GM23338 (cell line): Measurements from ENCODE around the gene GOLGA6L1. TPM values are rescaled to one million over a fixed set of nuclear protein-coding genes. Genes with fewer than 3 reads are reported as not detected.

Experiments
- ATAC-seq: fragments of 200-7000 bp; cut with Tn5 transposase; 3 replicates; pipeline ENCODE4 v1.9.1; 2020
- DNase-seq: peaks from one replicate; pipeline ENCODE4 v3.0.0-alpha.2; 2015; ENCODE audit warnings: low spot score
- H2AFZ ChIP-seq: fragments of 200-600 bp; sonication (generic); 2 replicates; pipeline ENCODE4 v1.8.0; 2016; ENCODE audit warnings: antibody characterized with exemption, mild to moderate bottlenecking, moderate library complexity
- H3F3A ChIP-seq: fragments of 200-600 bp; sonication (generic); replicated peaks from 2 replicates; pipeline ENCODE4 v1.8.0; 2017; ENCODE audit warnings: antibody characterized with exemption, mixed run types, low read depth
- H3K27ac ChIP-seq: fragments of 200-600 bp; sonication (generic); 2 replicates; pipeline ENCODE4 v1.6.1; 2016; ENCODE audit warnings: low read depth
- H3K27me3 ChIP-seq: fragments of 200-600 bp; sonication (generic); 2 replicates; pipeline ENCODE4 v1.8.0; 2016; ENCODE audit warnings: mild to moderate bottlenecking, mixed run types, moderate library complexity; ENCODE audit not compliant: insufficient read depth
- H3K36me3 ChIP-seq: fragments of 200-600 bp; sonication (generic); 2 replicates; pipeline ENCODE4 v1.8.0; 2016; ENCODE audit warnings: mild to moderate bottlenecking; ENCODE audit not compliant: insufficient read depth
- H3K4me1 ChIP-seq: fragments of 200-600 bp; sonication (generic); 2 replicates; pipeline ENCODE4 v1.8.0; 2016; ENCODE audit warnings: mild to moderate bottlenecking, moderate library complexity; ENCODE audit not compliant: insufficient read depth
- H3K4me2 ChIP-seq: fragments of 200-600 bp; sonication (generic); 2 replicates; pipeline ENCODE4 v1.7.1; 2017; ENCODE audit warnings: mixed run types
- H3K4me3 ChIP-seq: fragments of 200-600 bp; sonication (generic); 2 replicates; pipeline ENCODE4 v1.6.1; 2016; ENCODE audit warnings: mixed run types
- H3K79me2 ChIP-seq: fragments of 200-600 bp; sonication (generic); replicated peaks from 2 replicates; pipeline ENCODE4 v1.8.0; 2017; ENCODE audit warnings: mild to moderate bottlenecking; ENCODE audit not compliant: insufficient read depth
- H3K9me2 ChIP-seq: fragments of 200-600 bp; sonication (generic); 2 replicates; pipeline ENCODE4 v1.8.0; 2017; ENCODE audit not compliant: insufficient read depth
- H4K20me1 ChIP-seq: fragments of 200-600 bp; sonication (generic); replicated peaks from 2 replicates; pipeline ENCODE4 v1.8.0; 2017; ENCODE audit warnings: mild to moderate bottlenecking; ENCODE audit not compliant: insufficient read depth
- H3K27ac Mint-ChIP-seq: 2 replicates; pipeline ENCODE4 v1.8.0; 2020; ENCODE audit warnings: inconsistent platforms, mild to moderate bottlenecking, moderate library complexity, mixed read lengths
- H3K27me3 Mint-ChIP-seq: 3 replicates; pipeline ENCODE4 v1.8.0; 2022; ENCODE audit warnings: low read depth, mild to moderate bottlenecking, moderate library complexity, mixed read lengths, inconsistent platforms; ENCODE audit not compliant: insufficient read depth, poor library complexity
- H3K36me3 Mint-ChIP-seq: 3 replicates; pipeline ENCODE4 v1.8.0; 2021; ENCODE audit warnings: low read depth, mild to moderate bottlenecking, inconsistent platforms, moderate library complexity, mixed read lengths
- H3K4me1 Mint-ChIP-seq: 3 replicates; pipeline ENCODE4 v1.8.0; 2020; ENCODE audit warnings: mild to moderate bottlenecking, inconsistent platforms, mixed read lengths
- H3K4me3 Mint-ChIP-seq: 3 replicates; pipeline ENCODE4 v1.8.0; 2021; ENCODE audit warnings: moderate library complexity, mild to moderate bottlenecking, inconsistent platforms, mixed read lengths
- H3K9me3 Mint-ChIP-seq: 3 replicates; pipeline ENCODE4 v1.8.0; 2020; ENCODE audit warnings: moderate library complexity, mild to moderate bottlenecking, inconsistent platforms, mixed read lengths
- CREB1 ChIP-seq: fragments of 250-450 bp; sonication (Bioruptor Pico); IDR thresholded peaks from 2 replicates; pipeline ENCODE4 v1.5.0; 2020; ENCODE audit warnings: low read depth, mild to moderate bottlenecking, moderate library complexity
- ETS1 ChIP-seq: IDR thresholded peaks from 2 replicates; pipeline ENCODE4 v1.6.1; 2016; ENCODE audit warnings: antibody characterized with exemption
- EZH2 ChIP-seq: fragments of 200-600 bp; sonication (generic); IDR thresholded peaks from one replicate; pipeline ENCODE4 v1.8.0; 2017; ENCODE audit warnings: antibody characterized with exemption, mild to moderate bottlenecking, low read depth; ENCODE audit not compliant: unreplicated experiment
- EZH2phosphoT487 ChIP-seq: fragments of 200-600 bp; sonication (generic); IDR thresholded peaks from one replicate; pipeline ENCODE4 v1.8.1; 2018; ENCODE audit warnings: antibody characterized with exemption; ENCODE audit not compliant: unreplicated experiment
- JUNB ChIP-seq: IDR thresholded peaks from one replicate; pipeline ENCODE4 v1.6.1; 2016; ENCODE audit warnings: antibody characterized with exemption; ENCODE audit not compliant: unreplicated experiment
- NANOG ChIP-seq: IDR thresholded peaks from 2 replicates; pipeline ENCODE4 v1.6.1; 2016; ENCODE audit warnings: antibody characterized with exemption, borderline replicate concordance
- POLR2AphosphoS5 ChIP-seq: IDR thresholded peaks from 2 replicates; pipeline ENCODE4 v1.6.1; 2016; ENCODE audit warnings: antibody characterized with exemption, low read depth
- STAT1 ChIP-seq: IDR thresholded peaks from one replicate; pipeline ENCODE4 v1.6.1; 2016; ENCODE audit warnings: antibody characterized with exemption; ENCODE audit not compliant: unreplicated experiment
- ZNF114 ChIP-seq: fragments of 250-450 bp; sonication (Bioruptor Pico); IDR thresholded peaks from 2 replicates; pipeline ENCODE4 v1.5.0; 2020; ENCODE audit warnings: mild to moderate bottlenecking, moderate library complexity
- ZNF331 ChIP-seq: fragments of 250-450 bp; sonication (Bioruptor Pico); IDR thresholded peaks from 2 replicates; pipeline ENCODE4 v1.5.0; 2020; ENCODE audit warnings: low read depth, mild to moderate bottlenecking, moderate library complexity
- ZNF462 ChIP-seq: fragments of 250-450 bp; sonication (Bioruptor Pico); IDR thresholded peaks from 2 replicates; pipeline ENCODE4 v1.5.0; 2020; ENCODE audit warnings: mild to moderate bottlenecking, moderate library complexity
- polyA plus RNA-seq: library from polyadenylated mRNA; unstranded; fragments of >200 nt; fragmentation: Nextera tagmentation; extraction: Ambion mirVana; gene quantifications from 2 replicates; pipeline ENCODE4 v1.2.1, GENCODE V29; 2016
- total RNA-seq: library from RNA; depleted of rRNA; stranded (reverse); fragments of >200 nt; shearing (Covaris generic); gene quantifications from 2 replicates; pipeline ENCODE4 v1.2.3, GENCODE V29; 2014

The GOLGA6L1 gene
- total and polyA plus RNA-seq, 2 experiments from 2014 or later: not detected

GRCh38 chr15:23118208-23118607 lies 18.4 kb downstream of the GOLGA6L1 start (continued):
- TF ChIP-seq ZNF462 (CRISPR knock-in tag): no peak
- TF ChIP-seq STAT1: no peak
- TF ChIP-seq ZNF114 (CRISPR knock-in tag): no peak
- no peak for TF ChIP-seq CREB1 (CRISPR knock-in tag)
- no peak for TF ChIP-seq EZH2phosphoT487
- TF ChIP-seq NANOG: no peak
- no peak for TF ChIP-seq ETS1
- no peak for TF ChIP-seq EZH2

- Histone ChIP-seq H3K36me3 (no peaks in the 10 kb centered on the region), H2AFZ (no peak overlapping the region), H3K27ac (no peak overlapping the region), H3K4me2 (no peak overlapping the region), H4K20me1 (no peaks in the 10 kb centered on the region), H3K4me3 (no peak overlapping the region), H3K27me3 (no peaks in the 10 kb centered on the region), H3K9me2 (no peaks in the 10 kb centered on the region), H3K79me2 (no peaks in the 10 kb centered on the region), H3F3A (no peaks in the 10 kb centered on the region), H3K4me1 (no peaks in the 10 kb centered on the region)
- Mint-ChIP-seq H3K36me3 (no peaks in the 10 kb centered on the region), H3K9me3 (no peaks in the 10 kb centered on the region), H3K27me3 (no peaks in the 10 kb centered on the region), H3K4me1 (peaks cover 6% of the 10 kb centered on the region), H3K4me3 (no peak overlapping the region), H3K27ac (no peak overlapping the region)
- no peak for DNase-seq
- ATAC-seq: no peak
- TF ChIP-seq EZH2phosphoT487 (no peak), POLR2AphosphoS5 (no peak), ZNF331 (CRISPR knock-in tag) (no peak), ZNF114 (CRISPR knock-in tag) (no peak), JUNB (no peak), STAT1 (no peak)
Observed at GRCh38 chr15:23095796-23096195, 40.8 kb downstream of the GOLGA6L1 start.
